ENCODE results near the gene LPP. TPM values are rescaled to one million over a fixed set of nuclear protein-coding genes. Genes with fewer than 3 reads are reported as not detected.

Gene LPP
- total RNA-seq, 8 experiments from 2014 or later = 6.0 to 77.8 (median 15.4) TPM

- ATAC-seq (replicated peaks in 6 of 8) = no peak
- Histone ChIP-seq H3K4me1 (replicated peaks in 1 of 2) (peaks cover 0 to 2% of the 10 kb centered on the region in 2 donors), H3K4me3 (no peak overlapping the region), H3K27ac (no peak overlapping the region)
- in situ Hi-C loops (cut with MboI; ENCODE audit: low pct_unique_long_range_greater_than_20kb in 2 of 9, low sequenced_read_pairs in 9 of 9, unreplicated experiment in 9 of 9) = no loop called here
- 80 to 100% (median 95%) methylated on average over 1 of the region's 1 CpG; no CpG with 5 or more reads in 2 of the 10 experiments for WGBS, 10 experiments
Measured at GRCh38 chr3:188677344-188677743, 523.4 kb downstream of the LPP start.

GRCh38 chr3:188680189-188680588, 526.2 kb downstream of the LPP start:
- in situ Hi-C loops (cut with MboI; ENCODE audit: low pct_unique_long_range_greater_than_20kb in 2 of 9, low sequenced_read_pairs in 9 of 9, unreplicated experiment in 9 of 9) = no loop called here
- H3K27ac ChIP-seq = no peak overlapping the region
- WGBS, 10 experiments = 0 to 100% (median 94%) methylated on average over 1 of the region's 1 CpG; no CpG with 5 or more reads in 2 of the 10 experiments
- ATAC-seq (replicated peaks in 6 of 8) = no peak
- peaks cover 0 to 2% of the 10 kb centered on the region in 2 donors for H3K4me1 ChIP-seq (replicated peaks in 1 of 2)
- no peak overlapping the region for H3K4me3 ChIP-seq

GRCh38 chr3:188680605-188681004, 526.6 kb downstream of the LPP start:
- Histone ChIP-seq H3K27ac (no peak overlapping the region), H3K4me1 (replicated peaks in 1 of 2) (peaks cover 0 to 2% of the 10 kb centered on the region in 2 donors), H3K4me3 (no peak overlapping the region)
- 40 to 100% (median 83%) methylated on average over 1 to 3 of the region's 3 CpGs; no CpG with 5 or more reads in 1 of the 10 experiments for WGBS, 10 experiments
- no peak for ATAC-seq (replicated peaks in 6 of 8)
- in situ Hi-C loops (cut with MboI; ENCODE audit: low pct_unique_long_range_greater_than_20kb in 2 of 9, low sequenced_read_pairs in 9 of 9, unreplicated experiment in 9 of 9) = no loop called here

- in situ Hi-C loops (cut with MboI; ENCODE audit: low pct_unique_long_range_greater_than_20kb in 2 of 9, low sequenced_read_pairs in 9 of 9, unreplicated experiment in 9 of 9) = no loop called here
- no peak overlapping the region for H3K27ac ChIP-seq
Measured at GRCh38 chr3:188682316-188682715, 528.4 kb downstream of the LPP start.

GRCh38 chr3:188683032-188683521, 529.1 kb downstream of the LPP start:
- WGBS, 10 experiments = 15 to 100% (median 86%) methylated on average over 1 to 3 of the region's 3 CpGs; no CpG with 5 or more reads in 3 of the 10 experiments
- H3K4me1 ChIP-seq (replicated peaks in 1 of 2) = peaks cover 0 to 2% of the 10 kb centered on the region in 2 donors
- H3K27ac ChIP-seq = no peak overlapping the region
- peak in 2 of 8 experiments; percentile 60 to 72 for ATAC-seq (replicated peaks in 6 of 8)
- in situ Hi-C loops (cut with MboI; ENCODE audit: low pct_unique_long_range_greater_than_20kb in 2 of 9, low sequenced_read_pairs in 9 of 9, unreplicated experiment in 9 of 9) = no loop called here
- no peak overlapping the region for H3K4me3 ChIP-seq

More at GRCh38 chr3:188682316-188682715, 528.4 kb downstream of the LPP start:
- no peak overlapping the region for H3K4me3 ChIP-seq
- H3K4me1 ChIP-seq (replicated peaks in 1 of 2) = peaks cover 0 to 2% of the 10 kb centered on the region in 2 donors
- WGBS, 10 experiments = 40 to 100% (median 83%) methylated on average over 1 to 4 of the region's 4 CpGs; no CpG with 5 or more reads in 3 of the 10 experiments
- ATAC-seq (replicated peaks in 6 of 8) = no peak

GRCh38 chr3:188684276-188684675, 530.3 kb downstream of the LPP start:
- 95 to 100% (median 100%) methylated on average over 1 to 2 of the region's 2 CpGs for WGBS, 10 experiments
- Histone ChIP-seq H3K4me3 (no peak overlapping the region), H3K4me1 (replicated peaks in 1 of 2) (peaks cover 0 to 2% of the 10 kb centered on the region in 2 donors), H3K27ac (no peak overlapping the region)
- ATAC-seq (replicated peaks in 6 of 8) = no peak
- in situ Hi-C loops (cut with MboI; ENCODE audit: low pct_unique_long_range_greater_than_20kb in 2 of 9, low sequenced_read_pairs in 9 of 9, unreplicated experiment in 9 of 9) = no loop called here

GRCh38 chr3:188685789-188686188, 531.8 kb downstream of the LPP start:
- WGBS, 10 experiments = 80 to 100% (median 100%) methylated on average over 1 of the region's 1 CpG; no CpG with 5 or more reads in 5 of the 10 experiments
- in situ Hi-C loops (cut with MboI; ENCODE audit: low pct_unique_long_range_greater_than_20kb in 2 of 9, low sequenced_read_pairs in 9 of 9, unreplicated experiment in 9 of 9) = no loop called here
- peaks cover 5 to 6% of the 10 kb centered on the region in 2 donors for H3K4me1 ChIP-seq (replicated peaks in 1 of 2)

GRCh38 chr3:188686324-188686723, 532.4 kb downstream of the LPP start:
- no peak overlapping the region for H3K27ac ChIP-seq
- H3K4me1 ChIP-seq (replicated peaks in 1 of 2) = peaks cover 5 to 6% of the 10 kb centered on the region in 2 donors
- ATAC-seq (replicated peaks in 6 of 8) = no peak
- WGBS, 10 experiments = 67 to 100% (median 100%) methylated on average over 1 to 2 of the region's 2 CpGs; no CpG with 5 or more reads in 4 of the 10 experiments
- H3K4me3 ChIP-seq = no peak overlapping the region
- in situ Hi-C loops (cut with MboI; ENCODE audit: low pct_unique_long_range_greater_than_20kb in 2 of 9, low sequenced_read_pairs in 9 of 9, unreplicated experiment in 9 of 9) = no loop called here

More at GRCh38 chr3:188685789-188686188, 531.8 kb downstream of the LPP start:
- ATAC-seq (replicated peaks in 6 of 8) = no peak
- Histone ChIP-seq H3K27ac (no peak overlapping the region), H3K4me3 (no peak overlapping the region)

- in situ Hi-C loops (cut with MboI; ENCODE audit: low pct_unique_long_range_greater_than_20kb in 2 of 9, low sequenced_read_pairs in 9 of 9, unreplicated experiment in 9 of 9) = no loop called here
- WGBS, 10 experiments = 0 to 100% (median 56%) methylated on average over 1 to 3 of the region's 3 CpGs; no CpG with 5 or more reads in 2 of the 10 experiments
Measured at GRCh38 chr3:188687389-188687788, 533.4 kb downstream of the LPP start.

GRCh38 chr3:188689101-188689574, 535.2 kb downstream of the LPP start:
- H3K4me3 ChIP-seq = no peak overlapping the region
- ATAC-seq (replicated peaks in 6 of 8) = peak in 7 of 8 experiments; percentile 19 to 82 (median 33)

More at GRCh38 chr3:188687389-188687788, 533.4 kb downstream of the LPP start:
- ATAC-seq (replicated peaks in 6 of 8) = peak in 2 of 8 experiments; percentile 42 to 53
- Histone ChIP-seq H3K4me3 (no peak overlapping the region), H3K4me1 (replicated peaks in 1 of 2) (peaks cover 5 to 6% of the 10 kb centered on the region in 2 donors), H3K27ac (no peak overlapping the region)

GRCh38 chr3:188690064-188690463, 536.1 kb downstream of the LPP start:
- no peak overlapping the region for H3K27ac ChIP-seq
- peak in 5 of 8 experiments; percentile 89 to 97 (median 94) for ATAC-seq (replicated peaks in 6 of 8)
- peaks cover 5 to 6% of the 10 kb centered on the region in 2 donors for H3K4me1 ChIP-seq (replicated peaks in 1 of 2)
- in situ Hi-C loops (cut with MboI; ENCODE audit: low pct_unique_long_range_greater_than_20kb in 2 of 9, low sequenced_read_pairs in 9 of 9, unreplicated experiment in 9 of 9) = no loop called here
- H3K4me3 ChIP-seq = no peak overlapping the region
- 43 to 96% (median 87%) methylated on average over 1 to 5 of the region's 5 CpGs; no CpG with 5 or more reads in 2 of the 10 experiments for WGBS, 10 experiments

More at GRCh38 chr3:188689101-188689574, 535.2 kb downstream of the LPP start:
- Histone ChIP-seq H3K4me1 (replicated peaks in 1 of 2) (peaks cover 5 to 6% of the 10 kb centered on the region in 2 donors), H3K27ac (no peak overlapping the region)
- 0 to 92% (median 80%) methylated on average over 1 to 2 of the region's 2 CpGs; no CpG with 5 or more reads in 3 of the 10 experiments for WGBS, 10 experiments
- in situ Hi-C loops (cut with MboI; ENCODE audit: low pct_unique_long_range_greater_than_20kb in 2 of 9, low sequenced_read_pairs in 9 of 9, unreplicated experiment in 9 of 9) = no loop called here

GRCh38 chr3:188691004-188691403, 537.0 kb downstream of the LPP start:
- ATAC-seq (replicated peaks in 6 of 8) = no peak
- H3K4me3 ChIP-seq = no peak overlapping the region

GRCh38 chr3:188691665-188692064, 537.7 kb downstream of the LPP start:
- H3K4me3 ChIP-seq = no peak overlapping the region
- H3K4me1 ChIP-seq (replicated peaks in 1 of 2) = peaks cover 5 to 6% of the 10 kb centered on the region in 2 donors
- no peak for ATAC-seq (replicated peaks in 6 of 8)
- 56 to 100% (median 80%) methylated on average over 1 of the region's 1 CpG; no CpG with 5 or more reads in 3 of the 10 experiments for whole genome bisulfite sequencing, 10 experiments
- in situ Hi-C loops (cut with MboI; ENCODE audit: low pct_unique_long_range_greater_than_20kb in 2 of 9, low sequenced_read_pairs in 9 of 9, unreplicated experiment in 9 of 9) = no loop called here
- no peak overlapping the region for H3K27ac ChIP-seq

More at GRCh38 chr3:188691004-188691403, 537.0 kb downstream of the LPP start:
- WGBS, 10 experiments = 57 to 100% (median 79%) methylated on average over 1 of the region's 1 CpG; no CpG with 5 or more reads in 4 of the 10 experiments
- Histone ChIP-seq H3K27ac (no peak overlapping the region), H3K4me1 (replicated peaks in 1 of 2) (peaks cover 5 to 6% of the 10 kb centered on the region in 2 donors)
- in situ Hi-C loops (cut with MboI; ENCODE audit: low pct_unique_long_range_greater_than_20kb in 2 of 9, low sequenced_read_pairs in 9 of 9, unreplicated experiment in 9 of 9) = no loop called here
